ENCODE results near the gene MAOA. TPM values are rescaled to one million over a fixed set of nuclear protein-coding genes. Genes with fewer than 3 reads are reported as not detected.
"Not testable (repeated sequence)": the region's sequence is repeated elsewhere in the genome, so short reads cannot be mapped to it uniquely, and the experiment has no call there.

Gene MAOA
- 1.6 TPM for total RNA-seq (ENCODE audit: unreplicated experiment)
- long read RNA-seq, full-length matches to known transcripts, result 2 of 2 reads
- long read RNA-seq, partial matches to known transcripts, result 0 of 2 reads
- long read RNA-seq, other reads (novel, unspliced or antisense), result 0 of 2 reads

GRCh38 chrX:43656005-43656494, at the start of gene MAOA:
Gene MAOA, plus strand, starts transcription at chrX:43656299. Its CDS starts 43 bp downstream, at chrX:43656342.
- peak within 1 kb of the TSS; percentile 90 for H3K4me3 Mint-ChIP-seq (ENCODE audit: unreplicated experiment)
- no peaks in the 10 kb centered on the region for H3K9me3 Mint-ChIP-seq (ENCODE audit: unreplicated experiment)
- no peak within 1 kb of the TSS for H3K27ac Mint-ChIP-seq (ENCODE audit: unreplicated experiment)
- TF ChIP-seq, protein P1, sequence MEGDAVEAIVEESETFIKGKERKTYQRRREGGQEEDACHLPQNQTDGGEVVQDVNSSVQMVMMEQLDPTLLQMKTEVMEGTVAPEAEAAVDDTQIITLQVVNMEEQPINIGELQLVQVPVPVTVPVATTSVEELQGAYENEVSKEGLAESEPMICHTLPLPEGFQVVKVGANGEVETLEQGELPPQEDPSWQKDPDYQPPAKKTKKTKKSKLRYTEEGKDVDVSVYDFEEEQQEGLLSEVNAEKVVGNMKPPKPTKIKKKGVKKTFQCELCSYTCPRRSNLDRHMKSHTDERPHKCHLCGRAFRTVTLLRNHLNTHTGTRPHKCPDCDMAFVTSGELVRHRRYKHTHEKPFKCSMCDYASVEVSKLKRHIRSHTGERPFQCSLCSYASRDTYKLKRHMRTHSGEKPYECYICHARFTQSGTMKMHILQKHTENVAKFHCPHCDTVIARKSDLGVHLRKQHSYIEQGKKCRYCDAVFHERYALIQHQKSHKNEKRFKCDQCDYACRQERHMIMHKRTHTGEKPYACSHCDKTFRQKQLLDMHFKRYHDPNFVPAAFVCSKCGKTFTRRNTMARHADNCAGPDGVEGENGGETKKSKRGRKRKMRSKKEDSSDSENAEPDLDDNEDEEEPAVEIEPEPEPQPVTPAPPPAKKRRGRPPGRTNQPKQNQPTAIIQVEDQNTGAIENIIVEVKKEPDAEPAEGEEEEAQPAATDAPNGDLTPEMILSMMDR (IDR thresholded peaks at IDR 0.05; ENCODE audit: unreplicated experiment), result no peak
- H3K36me3 Mint-ChIP-seq (ENCODE audit: low read depth, unreplicated experiment), result no peaks in the 10 kb centered on the region
- peaks cover 2% of the 10 kb centered on the region for H3K27me3 Mint-ChIP-seq (ENCODE audit: unreplicated experiment)
- H3K4me1 Mint-ChIP-seq (ENCODE audit: unreplicated experiment), result no peaks in the 10 kb centered on the region
- DNase-seq (ENCODE audit: low spot score), result peak; percentile 12

DNA sequence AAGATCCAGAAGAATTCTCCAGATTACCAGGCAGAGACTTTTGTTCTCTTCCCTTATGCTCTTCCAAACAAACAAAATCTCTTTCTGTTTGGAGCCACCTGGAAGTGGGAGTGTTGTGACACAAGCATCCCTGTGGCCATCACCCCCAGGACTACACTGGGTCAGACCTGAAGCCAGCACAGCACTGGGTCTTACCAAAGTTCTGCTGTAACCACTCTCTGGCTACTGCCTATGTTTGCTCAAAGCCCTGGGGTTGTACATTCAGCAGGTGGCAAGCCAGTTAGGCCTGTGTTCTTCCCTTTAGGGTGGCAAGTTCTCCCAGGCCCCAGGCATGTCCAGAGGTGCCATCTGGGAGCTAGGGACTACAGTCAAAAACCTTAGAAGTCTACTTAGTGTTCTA, 43.7 kb upstream of the MAOA start:
- H3K27ac Mint-ChIP-seq (ENCODE audit: unreplicated experiment), result no peak overlapping the region
- no peak overlapping the region for H3K4me3 Mint-ChIP-seq (ENCODE audit: unreplicated experiment)
- no peaks in the 10 kb centered on the region for H3K36me3 Mint-ChIP-seq (ENCODE audit: low read depth, unreplicated experiment)
- H3K9me3 Mint-ChIP-seq (ENCODE audit: unreplicated experiment), result no peaks in the 10 kb centered on the region
- no peak for DNase-seq (ENCODE audit: low spot score)
- TF ChIP-seq, protein P1 (IDR thresholded peaks at IDR 0.05; ENCODE audit: unreplicated experiment), result no peak
- peaks cover 2% of the 10 kb centered on the region for H3K27me3 Mint-ChIP-seq (ENCODE audit: unreplicated experiment)
- H3K4me1 Mint-ChIP-seq (ENCODE audit: unreplicated experiment), result no peaks in the 10 kb centered on the region

DNA sequence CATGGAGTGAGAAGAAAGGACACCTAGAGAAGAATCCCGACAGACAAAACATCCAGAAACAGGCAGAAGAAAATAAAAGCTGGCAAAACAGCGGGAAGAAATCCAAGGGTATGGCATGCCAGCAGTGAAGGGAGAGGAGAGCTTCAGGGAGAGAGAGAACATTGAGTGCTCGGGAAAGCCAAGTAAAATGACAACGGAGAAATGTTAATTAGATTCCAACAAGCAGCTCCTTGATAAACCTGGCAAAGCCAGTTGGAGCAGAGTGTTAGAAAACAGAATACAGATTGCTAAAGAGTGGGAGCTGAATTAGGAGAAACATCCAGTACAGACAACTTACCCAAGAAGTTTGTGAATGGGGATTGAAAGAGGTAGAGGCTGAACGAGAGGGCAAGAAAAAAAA, 40.4 kb upstream of the MAOA start:
- peaks cover 6% of the 10 kb centered on the region for H3K4me1 Mint-ChIP-seq (ENCODE audit: unreplicated experiment)
- DNase-seq (ENCODE audit: low spot score), result no peak
- TF ChIP-seq, protein P1 (IDR thresholded peaks at IDR 0.05; ENCODE audit: unreplicated experiment), result no peak
- no peak overlapping the region for H3K27ac Mint-ChIP-seq (ENCODE audit: unreplicated experiment)
- no peak overlapping the region for H3K4me3 Mint-ChIP-seq (ENCODE audit: unreplicated experiment)
- peaks cover 2% of the 10 kb centered on the region for H3K27me3 Mint-ChIP-seq (ENCODE audit: unreplicated experiment)
- no peaks in the 10 kb centered on the region for H3K36me3 Mint-ChIP-seq (ENCODE audit: low read depth, unreplicated experiment)
- H3K9me3 Mint-ChIP-seq (ENCODE audit: unreplicated experiment), result no peaks in the 10 kb centered on the region

GRCh38 chrX:43618366-43619205, 37.5 kb upstream of the MAOA start:
- Mint-ChIP-seq H3K4me3 (ENCODE audit: unreplicated experiment) (no peak overlapping the region), H3K27ac (ENCODE audit: unreplicated experiment) (no peak overlapping the region), H3K9me3 (ENCODE audit: unreplicated experiment) (no peaks in the 10 kb centered on the region), H3K4me1 (ENCODE audit: unreplicated experiment) (peaks cover 6% of the 10 kb centered on the region), H3K27me3 (ENCODE audit: unreplicated experiment) (peaks cover 2% of the 10 kb centered on the region), H3K36me3 (ENCODE audit: low read depth, unreplicated experiment) (no peaks in the 10 kb centered on the region)
- DNase-seq (ENCODE audit: low spot score), result no peak
- TF ChIP-seq, protein P1 (IDR thresholded peaks at IDR 0.05; ENCODE audit: unreplicated experiment), result no peak

DNA sequence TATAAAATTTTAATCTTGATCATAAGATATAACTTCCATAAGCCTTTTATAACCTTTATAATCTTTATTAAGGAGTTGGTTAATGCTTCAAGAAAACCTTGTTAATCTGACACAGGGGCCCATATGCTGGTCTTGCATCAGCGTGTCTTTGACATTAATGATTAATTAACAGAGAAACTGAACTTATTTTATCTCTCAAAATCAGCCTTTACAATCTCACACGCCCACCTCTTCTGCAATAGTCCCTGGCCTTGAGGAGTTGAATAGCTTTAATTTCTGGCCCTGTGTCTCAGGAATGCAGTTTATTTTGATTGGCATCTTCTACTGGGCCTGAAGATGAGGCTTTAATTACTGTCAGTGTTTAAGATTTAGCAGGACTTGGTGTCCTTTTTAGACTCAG, 36.2 kb upstream of the MAOA start:
- H3K4me3 Mint-ChIP-seq (ENCODE audit: unreplicated experiment); DNase-seq (ENCODE audit: low spot score); H3K36me3 Mint-ChIP-seq (ENCODE audit: low read depth, unreplicated experiment); H3K4me1 Mint-ChIP-seq (ENCODE audit: unreplicated experiment); H3K27ac Mint-ChIP-seq (ENCODE audit: unreplicated experiment); H3K27me3 Mint-ChIP-seq (ENCODE audit: unreplicated experiment); H3K9me3 Mint-ChIP-seq (ENCODE audit: unreplicated experiment): not testable (repeated sequence)
